ENCODE data around the gene MAGOHB. TPM values are rescaled to one million over a fixed set of nuclear protein-coding genes. Genes with fewer than 3 reads are reported as not detected.

MAGOHB gene
- total RNA-seq, 3 donors from 2014 or later: 10.9 to 34.1 (median 17.4) TPM

GRCh38 chr12:10601860-10602259 is 11.5 kb downstream of the MAGOHB start:
- no peak overlapping the region for H3K4me3 ChIP-seq
- intact Hi-C loops (cut with DNase I; ENCODE audit: low total_unique reads): no loop called here
- no peak overlapping the region for H3K27ac ChIP-seq
- no peaks in the 10 kb centered on the region for H3K27me3 ChIP-seq
- no peak for DNase-seq (ENCODE audit: low spot score in 2 of 2)
- H3K4me1 ChIP-seq: no peaks in the 10 kb centered on the region
- H3K9me3 ChIP-seq: no peaks in the 10 kb centered on the region
- TF ChIP-seq POLR2AphosphoS5 (IDR thresholded peaks at IDR 0.05): no peak
- no peak for TF ChIP-seq CTCF (IDR thresholded peaks at IDR 0.05)
- TF ChIP-seq POLR2A (IDR thresholded peaks at IDR 0.05): no peak
- H3K36me3 ChIP-seq: no peaks in the 10 kb centered on the region

- no peak for TF ChIP-seq POLR2AphosphoS5 (IDR thresholded peaks at IDR 0.05)
- no peak for TF ChIP-seq POLR2A (IDR thresholded peaks at IDR 0.05)
- TF ChIP-seq CTCF (IDR thresholded peaks at IDR 0.05): no peak
- intact Hi-C loops (cut with DNase I; ENCODE audit: low total_unique reads): no loop called here
- H3K4me3 ChIP-seq: no peak overlapping the region
- DNase-seq (ENCODE audit: low spot score in 2 of 2): no peak
- H3K27ac ChIP-seq: no peak overlapping the region
- no peaks in the 10 kb centered on the region for H3K36me3 ChIP-seq
- H3K9me3 ChIP-seq: no peaks in the 10 kb centered on the region
- H3K27me3 ChIP-seq: no peaks in the 10 kb centered on the region
- no peaks in the 10 kb centered on the region for H3K4me1 ChIP-seq
These were observed 12.4 kb downstream of the MAGOHB start for GRCh38 chr12:10600988-10601387.

GRCh38 chr12:10595881-10596280 is 17.5 kb downstream of the MAGOHB start:
- no peaks in the 10 kb centered on the region for H3K36me3 ChIP-seq
- H3K4me1 ChIP-seq: no peaks in the 10 kb centered on the region
- H3K4me3 ChIP-seq: no peak overlapping the region
- DNase-seq (ENCODE audit: low spot score in 2 of 2): no peak
- TF ChIP-seq POLR2AphosphoS5 (IDR thresholded peaks at IDR 0.05) (no peak), CTCF (IDR thresholded peaks at IDR 0.05) (no peak), POLR2A (IDR thresholded peaks at IDR 0.05) (no peak)
- intact Hi-C loops (cut with DNase I; ENCODE audit: low total_unique reads): no loop called here
- no peaks in the 10 kb centered on the region for H3K9me3 ChIP-seq
- no peaks in the 10 kb centered on the region for H3K27me3 ChIP-seq
- H3K27ac ChIP-seq: no peak overlapping the region

GRCh38 chr12:10590966-10591365 is 22.4 kb downstream of the MAGOHB start:
- no peak for DNase-seq (ENCODE audit: low spot score in 2 of 2)
- Histone ChIP-seq H3K27ac (no peak overlapping the region), H3K9me3 (no peaks in the 10 kb centered on the region), H3K4me1 (no peaks in the 10 kb centered on the region), H3K27me3 (no peaks in the 10 kb centered on the region), H3K36me3 (no peaks in the 10 kb centered on the region), H3K4me3 (no peak overlapping the region)
- TF ChIP-seq CTCF (IDR thresholded peaks at IDR 0.05): no peak
- no peak for TF ChIP-seq POLR2A (IDR thresholded peaks at IDR 0.05)
- no peak for TF ChIP-seq POLR2AphosphoS5 (IDR thresholded peaks at IDR 0.05)
- intact Hi-C loops (cut with DNase I; ENCODE audit: low total_unique reads): no loop called here

GRCh38 chr12:10584415-10584814 is 29.0 kb downstream of the MAGOHB start:
- TF ChIP-seq CTCF (IDR thresholded peaks at IDR 0.05) (no peak), POLR2A (IDR thresholded peaks at IDR 0.05) (no peak)
- H3K9me3 ChIP-seq: no peaks in the 10 kb centered on the region
- no peaks in the 10 kb centered on the region for H3K36me3 ChIP-seq
- no peak overlapping the region for H3K27ac ChIP-seq
- no peak for DNase-seq (ENCODE audit: low spot score in 2 of 2)
- intact Hi-C loops (cut with DNase I; ENCODE audit: low total_unique reads): no loop called here
- no peak overlapping the region for H3K4me3 ChIP-seq
- H3K27me3 ChIP-seq: no peaks in the 10 kb centered on the region
- H3K4me1 ChIP-seq: no peaks in the 10 kb centered on the region
